ENCODE results near the gene HES6.

DNA sequence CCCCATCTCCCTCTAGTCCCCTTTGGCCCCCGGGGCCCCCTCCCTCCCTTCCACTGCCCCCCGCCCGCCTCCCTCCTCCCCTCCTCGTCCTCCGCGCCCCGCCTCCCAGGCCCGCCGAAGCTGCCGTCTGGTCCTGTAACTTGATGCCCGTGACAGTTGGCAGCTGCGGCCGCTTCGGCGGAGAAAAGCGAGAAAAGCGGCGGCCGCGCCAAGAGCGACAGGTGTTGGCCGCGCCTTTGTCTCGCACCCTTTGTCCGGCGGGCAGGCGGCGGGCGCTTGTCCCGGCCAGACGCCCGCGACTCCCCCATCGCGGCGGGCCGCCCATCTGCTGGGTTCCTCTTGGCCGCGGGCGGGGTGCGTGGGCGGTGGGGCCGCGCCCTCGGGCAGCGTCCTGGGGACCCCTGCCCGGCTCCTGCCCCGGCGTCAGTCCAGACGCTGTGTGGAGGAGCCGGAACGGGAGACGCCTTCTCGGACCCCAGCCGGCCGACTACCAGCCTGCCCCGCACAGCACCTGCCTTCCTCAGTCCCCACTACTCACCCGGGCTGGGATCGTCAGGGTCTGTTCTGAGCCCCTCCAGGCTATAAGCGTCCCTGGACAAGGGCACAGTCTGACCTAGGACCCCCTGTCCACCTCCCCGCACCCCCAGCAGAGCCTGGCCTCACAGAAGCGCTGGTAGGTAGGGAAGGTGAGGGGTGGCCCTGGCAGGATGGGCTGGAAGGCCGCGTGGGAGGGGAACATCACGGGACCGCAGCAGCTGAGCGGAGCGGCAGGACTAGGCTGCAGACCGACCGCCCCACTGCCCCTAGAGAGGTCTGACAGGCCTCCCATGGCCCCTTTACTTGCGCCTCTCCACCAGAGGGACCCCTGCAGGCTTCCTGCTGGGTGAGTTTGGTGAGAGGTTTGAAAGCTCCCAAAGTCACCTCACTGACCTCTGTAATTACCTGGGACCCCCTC, 1.2 kb upstream of the HES6 start:
- TF ChIP-seq, protein P1, sequence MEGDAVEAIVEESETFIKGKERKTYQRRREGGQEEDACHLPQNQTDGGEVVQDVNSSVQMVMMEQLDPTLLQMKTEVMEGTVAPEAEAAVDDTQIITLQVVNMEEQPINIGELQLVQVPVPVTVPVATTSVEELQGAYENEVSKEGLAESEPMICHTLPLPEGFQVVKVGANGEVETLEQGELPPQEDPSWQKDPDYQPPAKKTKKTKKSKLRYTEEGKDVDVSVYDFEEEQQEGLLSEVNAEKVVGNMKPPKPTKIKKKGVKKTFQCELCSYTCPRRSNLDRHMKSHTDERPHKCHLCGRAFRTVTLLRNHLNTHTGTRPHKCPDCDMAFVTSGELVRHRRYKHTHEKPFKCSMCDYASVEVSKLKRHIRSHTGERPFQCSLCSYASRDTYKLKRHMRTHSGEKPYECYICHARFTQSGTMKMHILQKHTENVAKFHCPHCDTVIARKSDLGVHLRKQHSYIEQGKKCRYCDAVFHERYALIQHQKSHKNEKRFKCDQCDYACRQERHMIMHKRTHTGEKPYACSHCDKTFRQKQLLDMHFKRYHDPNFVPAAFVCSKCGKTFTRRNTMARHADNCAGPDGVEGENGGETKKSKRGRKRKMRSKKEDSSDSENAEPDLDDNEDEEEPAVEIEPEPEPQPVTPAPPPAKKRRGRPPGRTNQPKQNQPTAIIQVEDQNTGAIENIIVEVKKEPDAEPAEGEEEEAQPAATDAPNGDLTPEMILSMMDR (IDR thresholded peaks at IDR 0.05) = no peak
- no peak for TF ChIP-seq EP300 (IDR thresholded peaks at IDR 0.05; ENCODE audit: low read depth)
